ENCODE results near the gene APOC4. TPM values are rescaled to one million over a fixed set of nuclear protein-coding genes. Genes with fewer than 3 reads are reported as not detected.

The APOC4 gene
- total RNA-seq, 3 donors from 2014 or later: not detected

DNA sequence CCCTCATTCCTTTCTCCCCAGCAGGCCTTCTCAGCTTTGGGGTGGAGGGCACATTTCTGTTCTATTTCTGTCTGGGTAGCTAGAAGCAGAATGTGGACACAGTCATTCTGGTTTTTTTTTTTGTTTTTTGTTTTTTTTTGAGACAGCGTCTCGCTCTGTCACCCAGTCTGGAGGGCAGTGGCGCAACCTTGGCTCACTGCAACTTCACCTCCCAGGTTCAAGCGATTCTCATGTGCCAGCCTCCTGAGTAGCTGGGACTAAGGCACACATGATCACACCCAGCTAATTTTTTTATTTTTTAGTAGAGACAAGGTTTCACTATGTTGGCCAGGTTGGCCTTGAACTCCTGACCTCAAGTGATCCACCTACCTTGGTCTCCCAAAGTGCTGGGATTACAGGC, 33.4 kb downstream of the APOC4 start:
- Histone ChIP-seq H3K27ac (no peak overlapping the region), H3K9me3 (no peaks in the 10 kb centered on the region), H3K36me3 (peaks cover 7% of the 10 kb centered on the region), H3K27me3 (no peaks in the 10 kb centered on the region), H3K4me3 (no peak overlapping the region), H3K4me1 (no peaks in the 10 kb centered on the region)
- no peak for DNase-seq (ENCODE audit: low spot score in 2 of 2)
- intact Hi-C loops (cut with DNase I; ENCODE audit: low total_unique reads): no loop called here
- TF ChIP-seq, protein P1, sequence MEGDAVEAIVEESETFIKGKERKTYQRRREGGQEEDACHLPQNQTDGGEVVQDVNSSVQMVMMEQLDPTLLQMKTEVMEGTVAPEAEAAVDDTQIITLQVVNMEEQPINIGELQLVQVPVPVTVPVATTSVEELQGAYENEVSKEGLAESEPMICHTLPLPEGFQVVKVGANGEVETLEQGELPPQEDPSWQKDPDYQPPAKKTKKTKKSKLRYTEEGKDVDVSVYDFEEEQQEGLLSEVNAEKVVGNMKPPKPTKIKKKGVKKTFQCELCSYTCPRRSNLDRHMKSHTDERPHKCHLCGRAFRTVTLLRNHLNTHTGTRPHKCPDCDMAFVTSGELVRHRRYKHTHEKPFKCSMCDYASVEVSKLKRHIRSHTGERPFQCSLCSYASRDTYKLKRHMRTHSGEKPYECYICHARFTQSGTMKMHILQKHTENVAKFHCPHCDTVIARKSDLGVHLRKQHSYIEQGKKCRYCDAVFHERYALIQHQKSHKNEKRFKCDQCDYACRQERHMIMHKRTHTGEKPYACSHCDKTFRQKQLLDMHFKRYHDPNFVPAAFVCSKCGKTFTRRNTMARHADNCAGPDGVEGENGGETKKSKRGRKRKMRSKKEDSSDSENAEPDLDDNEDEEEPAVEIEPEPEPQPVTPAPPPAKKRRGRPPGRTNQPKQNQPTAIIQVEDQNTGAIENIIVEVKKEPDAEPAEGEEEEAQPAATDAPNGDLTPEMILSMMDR (IDR thresholded peaks at IDR 0.05): no peak
- TF ChIP-seq POLR2A (IDR thresholded peaks at IDR 0.05): no peak

- TF ChIP-seq, protein P1 (IDR thresholded peaks at IDR 0.05): no peak
- TF ChIP-seq POLR2AphosphoS5 (IDR thresholded peaks at IDR 0.05): no peak
- TF ChIP-seq POLR2A (IDR thresholded peaks at IDR 0.05): no peak
- Histone ChIP-seq H3K9me3 (no peaks in the 10 kb centered on the region), H3K4me1 (no peaks in the 10 kb centered on the region), H3K27ac (no peak overlapping the region), H3K27me3 (no peaks in the 10 kb centered on the region), H3K36me3 (no peaks in the 10 kb centered on the region), H3K4me3 (no peak overlapping the region)
- intact Hi-C loops (cut with DNase I; ENCODE audit: low total_unique reads): loop anchor here (2.0 kb wide), 1 partner anchor 15 kb away; no protein-coding TSS in a partner anchor
- DNase-seq (ENCODE audit: low spot score in 2 of 2): no peak
Observed at GRCh38 chr19:44984005-44984404, 42.0 kb downstream of the APOC4 start.

GRCh38 chr19:44985445-44985844, 43.4 kb downstream of the APOC4 start:
- Histone ChIP-seq H3K4me3 (no peak overlapping the region), H3K4me1 (no peaks in the 10 kb centered on the region), H3K36me3 (no peaks in the 10 kb centered on the region), H3K27ac (no peak overlapping the region), H3K9me3 (no peaks in the 10 kb centered on the region), H3K27me3 (no peaks in the 10 kb centered on the region)
- intact Hi-C loops (cut with DNase I; ENCODE audit: low total_unique reads): loop anchor here (2.0 kb wide), 1 partner anchor 17 kb away; no protein-coding TSS in a partner anchor
- no peak for DNase-seq (ENCODE audit: low spot score in 2 of 2)
- TF ChIP-seq POLR2AphosphoS5 (IDR thresholded peaks at IDR 0.05): no peak

DNA sequence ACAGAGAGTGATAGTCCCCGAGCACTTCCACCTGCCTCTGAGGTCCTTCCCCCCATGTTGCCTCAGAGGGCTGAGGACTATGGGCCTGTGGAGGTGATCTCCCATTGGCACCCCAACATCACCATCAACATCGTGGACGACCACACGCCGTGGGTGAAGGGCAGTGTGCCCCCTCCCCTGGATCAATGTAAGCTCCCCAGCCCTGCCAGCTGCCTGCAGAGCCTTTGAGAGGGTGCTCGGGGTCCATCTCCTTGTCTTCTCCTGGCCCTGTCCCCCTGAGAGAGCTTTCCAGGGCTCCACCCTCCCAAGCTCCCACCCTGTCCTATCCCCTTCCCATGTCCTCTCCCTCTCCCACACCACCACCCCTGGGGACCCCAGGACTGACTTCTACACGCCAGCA, 44.4 kb downstream of the APOC4 start:
- Histone ChIP-seq H3K36me3 (no peaks in the 10 kb centered on the region), H3K9me3 (no peaks in the 10 kb centered on the region), H3K27ac (no peak overlapping the region), H3K4me3 (no peak overlapping the region), H3K27me3 (no peaks in the 10 kb centered on the region), H3K4me1 (no peaks in the 10 kb centered on the region)
- no peak for TF ChIP-seq POLR2A (IDR thresholded peaks at IDR 0.05)
- TF ChIP-seq, protein P1 (IDR thresholded peaks at IDR 0.05): no peak
- no peak for TF ChIP-seq POLR2AphosphoS5 (IDR thresholded peaks at IDR 0.05)
- DNase-seq (ENCODE audit: low spot score in 2 of 2): no peak
- intact Hi-C loops (cut with DNase I; ENCODE audit: low total_unique reads): no loop called here

DNA sequence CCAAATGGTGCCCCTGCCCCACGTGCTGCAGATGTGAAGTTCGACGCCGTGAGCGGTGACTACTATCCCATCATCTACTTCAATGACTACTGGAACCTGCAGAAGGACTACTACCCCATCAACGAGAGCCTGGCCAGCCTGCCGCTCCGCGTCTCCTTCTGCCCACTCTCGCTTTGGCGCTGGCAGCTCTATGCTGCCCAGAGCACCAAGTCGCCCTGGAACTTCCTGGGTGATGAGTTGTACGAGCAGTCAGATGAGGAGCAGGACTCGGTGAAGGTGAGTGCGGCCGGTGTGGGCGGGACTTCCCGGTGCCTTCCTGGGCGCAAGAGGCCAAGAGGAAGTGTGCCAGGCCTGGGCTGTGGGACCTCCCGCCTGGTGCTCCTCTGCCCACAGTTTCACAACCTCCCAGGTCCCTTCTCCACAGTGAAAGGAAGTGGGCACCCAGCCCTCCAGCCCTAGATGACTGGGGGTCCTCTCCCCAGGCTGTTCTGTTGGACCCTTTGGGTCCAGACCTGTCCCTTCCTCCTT, 45.2 kb downstream of the APOC4 start:
- Histone ChIP-seq H3K27ac (peak overlapping the region; percentile 0 to 13), H3K4me1 (no peaks in the 10 kb centered on the region), H3K9me3 (no peaks in the 10 kb centered on the region), H3K4me3 (no peak overlapping the region), H3K36me3 (no peaks in the 10 kb centered on the region), H3K27me3 (no peaks in the 10 kb centered on the region)
- DNase-seq (ENCODE audit: low spot score in 2 of 2): peak in 1 of 2 donors; percentile 31
- TF ChIP-seq, protein P1 (IDR thresholded peaks at IDR 0.05): no peak
- TF ChIP-seq POLR2A (IDR thresholded peaks at IDR 0.05): no peak
- TF ChIP-seq POLR2AphosphoS5 (IDR thresholded peaks at IDR 0.05): no peak
- intact Hi-C loops (cut with DNase I; ENCODE audit: low total_unique reads): no loop called here

DNA sequence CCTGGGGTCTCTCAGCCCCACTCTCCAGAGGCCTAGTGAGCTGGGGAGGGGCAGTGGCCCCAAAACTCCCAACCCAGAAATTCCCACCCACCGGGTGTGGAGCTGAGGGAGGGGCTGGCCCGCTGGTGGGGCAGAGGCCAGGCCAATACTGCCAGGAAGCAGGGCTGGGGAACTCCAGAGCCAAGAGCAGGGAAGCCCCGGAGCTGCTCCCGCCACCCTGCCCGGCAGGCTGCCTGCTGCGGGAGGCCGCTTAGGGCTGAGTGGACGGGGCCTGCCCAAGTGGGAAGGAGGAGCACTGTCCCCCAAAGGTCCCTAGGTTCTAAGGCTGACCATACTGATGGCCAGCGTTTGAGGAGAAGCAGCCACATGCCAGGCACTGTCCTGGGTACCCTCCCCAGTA, 46.2 kb downstream of the APOC4 start:
- intact Hi-C loops (cut with DNase I; ENCODE audit: low total_unique reads): no loop called here
- H3K4me1 ChIP-seq: no peaks in the 10 kb centered on the region
- H3K4me3 ChIP-seq: no peak overlapping the region
- no peaks in the 10 kb centered on the region for H3K9me3 ChIP-seq
- H3K36me3 ChIP-seq: no peaks in the 10 kb centered on the region
- H3K27ac ChIP-seq: no peak overlapping the region
- TF ChIP-seq POLR2A (IDR thresholded peaks at IDR 0.05) (no peak), POLR2AphosphoS5 (IDR thresholded peaks at IDR 0.05) (no peak)
- TF ChIP-seq, protein P1 (IDR thresholded peaks at IDR 0.05): no peak
- H3K27me3 ChIP-seq: no peaks in the 10 kb centered on the region
- no peak for DNase-seq (ENCODE audit: low spot score in 2 of 2)
